C1 segment of cervical spinal cord (tissue), 14 donors: ENCODE results near the gene DCT.

Source experiments
- DNase-seq, 14 donors: peaks; one replicate each; lab custom pipeline; 2025; lab: John Stamatoyannopoulos, UW

Gene DCT

GRCh38 chr13:94395860-94396259 is 83.6 kb downstream of the DCT start:
- DNase-seq: no peak

GRCh38 chr13:94394723-94395122 is 84.8 kb downstream of the DCT start:
- DNase-seq: peak in 1 of 14 donors; percentile 22

GRCh38 chr13:94390881-94391280 is 88.6 kb downstream of the DCT start:
- DNase-seq: no peak

- no peak for DNase-seq
Measured at GRCh38 chr13:94389604-94390351, 89.7 kb downstream of the DCT start.

- no peak for DNase-seq
Measured at GRCh38 chr13:94387047-94387446, 92.4 kb downstream of the DCT start.
